AML-193 (cell line): Measurements from ENCODE around the gene PRR14.

Source experiments
- DNase-seq, 2 experiments: peaks; one replicate each; lab custom pipeline; 2025; lab: John Stamatoyannopoulos, UW

The PRR14 gene

DNA sequence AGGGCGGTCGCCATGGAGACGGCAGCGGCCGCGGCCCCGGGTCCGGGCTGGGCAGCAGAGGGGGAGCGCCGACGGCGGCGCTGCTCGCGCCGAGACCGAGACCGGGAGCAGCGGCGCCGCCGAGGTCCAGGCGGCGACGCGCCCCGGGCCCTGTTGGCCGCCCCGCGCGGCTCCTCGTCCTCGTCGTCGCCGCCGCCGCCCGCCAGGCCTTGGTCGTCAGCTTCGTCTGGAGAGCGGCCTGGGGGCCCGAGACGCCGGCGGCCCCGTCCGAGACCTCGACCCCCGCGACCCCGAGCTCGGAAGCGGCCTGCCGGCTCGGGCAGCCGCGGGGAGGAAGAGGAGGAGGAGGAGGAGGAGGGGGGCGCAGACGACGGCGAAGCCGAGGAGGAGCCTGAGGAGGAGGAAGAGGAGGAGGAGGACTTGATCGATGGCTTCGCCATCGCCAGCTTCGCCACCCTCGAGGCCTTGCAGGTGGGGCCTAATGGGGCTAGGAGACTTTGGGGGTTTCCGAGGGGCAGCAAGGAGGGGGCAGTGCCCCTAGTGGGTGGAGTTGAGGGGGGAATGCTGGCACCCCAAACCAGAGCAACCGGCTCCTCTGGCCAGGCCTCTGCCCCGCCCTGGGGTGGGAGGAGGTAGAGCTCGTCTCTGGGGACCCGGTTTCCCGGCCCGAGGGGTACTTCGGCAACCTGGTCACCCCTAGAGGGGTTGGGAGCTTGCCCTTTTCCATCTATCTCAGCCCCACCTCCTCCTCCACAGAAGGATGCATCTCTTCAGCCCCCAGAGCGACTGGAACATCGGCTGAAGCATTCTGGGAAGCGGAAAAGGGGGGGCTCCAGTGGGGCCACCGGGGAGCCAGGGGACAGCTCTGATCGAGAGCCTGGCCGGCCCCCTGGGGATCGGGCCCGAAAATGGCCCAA, 9.0 kb downstream of the PRR14 start:
- DNase-seq, result no peak

DNA sequence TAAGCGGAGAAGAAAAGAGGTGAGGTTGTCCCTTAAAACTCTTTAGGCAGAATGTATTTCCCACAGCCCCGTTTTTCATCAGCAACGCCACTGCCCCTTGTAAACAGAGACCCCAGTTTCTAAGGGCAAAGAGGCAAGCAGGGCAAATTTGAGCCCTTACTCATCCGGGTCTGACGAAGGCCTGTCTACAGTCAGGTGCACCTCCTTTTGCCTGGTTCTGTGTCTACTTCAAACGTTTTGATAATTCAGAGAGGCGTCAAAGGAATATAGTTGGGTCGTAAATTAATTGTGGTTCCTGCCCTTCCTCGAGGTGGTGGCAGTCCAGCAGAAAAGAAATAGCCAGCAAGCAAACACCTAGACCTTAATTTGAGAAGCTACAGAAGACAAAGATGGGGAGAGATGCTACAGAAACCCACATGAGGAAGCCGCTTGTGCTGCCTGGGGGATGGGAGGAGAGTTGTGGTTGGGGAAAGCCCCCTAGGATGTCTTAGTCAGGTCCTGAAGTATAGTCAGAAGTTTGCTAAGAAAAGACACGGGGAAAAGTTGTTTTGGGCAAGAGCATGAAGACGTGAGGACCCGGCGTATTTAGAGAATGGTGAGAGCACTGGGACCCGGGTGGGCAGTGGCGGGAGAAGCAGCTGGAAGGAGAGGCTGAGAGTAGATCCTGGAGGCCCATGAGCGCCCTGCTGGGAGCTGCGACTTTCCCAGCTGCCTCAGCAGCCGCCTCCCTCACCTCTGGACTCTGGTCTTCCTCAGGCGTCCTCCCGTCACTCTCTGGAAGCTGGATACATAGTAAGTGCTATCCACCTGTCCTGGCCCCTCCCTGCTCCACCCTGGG, 9.9 kb downstream of the PRR14 start:
- DNase-seq, result no peak

DNA sequence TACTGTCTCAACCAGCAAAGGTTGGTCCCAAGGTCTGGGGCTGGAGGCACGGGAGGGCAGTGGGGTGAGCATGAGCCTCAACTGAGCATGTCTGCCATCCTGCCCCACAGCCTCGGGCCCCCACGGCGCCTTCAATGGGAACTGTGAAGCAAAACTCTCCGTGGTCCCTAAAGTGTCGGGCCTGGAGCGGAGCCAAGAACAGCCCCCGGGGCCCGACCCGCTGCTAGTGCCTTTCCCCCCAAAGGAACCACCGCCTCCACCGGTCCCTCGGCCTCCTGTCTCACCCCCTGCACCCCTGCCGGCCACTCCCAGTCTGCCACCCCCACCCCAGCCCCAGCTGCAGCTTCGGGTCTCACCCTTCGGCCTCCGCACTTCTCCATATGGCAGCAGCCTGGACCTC, 11.7 kb downstream of the PRR14 start:
- DNase-seq, result no peak

DNA sequence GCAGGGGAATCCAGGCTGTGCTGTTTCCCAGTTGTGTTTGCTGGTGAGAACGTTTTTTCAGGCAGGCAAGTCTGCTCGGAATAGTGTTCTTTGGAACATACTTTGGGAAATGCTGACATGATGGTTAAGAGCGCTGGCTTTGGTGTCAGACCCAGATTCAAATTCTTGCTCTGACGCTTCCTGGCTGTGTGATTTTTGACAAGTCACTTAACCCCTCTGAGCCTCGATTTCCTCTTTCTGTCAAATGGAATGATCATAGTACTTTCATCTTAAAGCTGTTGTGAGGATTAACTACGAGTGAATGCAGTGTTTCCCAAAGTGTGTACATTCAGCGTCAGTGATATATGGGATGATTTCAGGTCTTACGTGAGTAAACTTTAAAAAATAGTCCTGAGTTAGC, 12.3 kb downstream of the PRR14 start:
- DNase-seq, result no peak

DNA sequence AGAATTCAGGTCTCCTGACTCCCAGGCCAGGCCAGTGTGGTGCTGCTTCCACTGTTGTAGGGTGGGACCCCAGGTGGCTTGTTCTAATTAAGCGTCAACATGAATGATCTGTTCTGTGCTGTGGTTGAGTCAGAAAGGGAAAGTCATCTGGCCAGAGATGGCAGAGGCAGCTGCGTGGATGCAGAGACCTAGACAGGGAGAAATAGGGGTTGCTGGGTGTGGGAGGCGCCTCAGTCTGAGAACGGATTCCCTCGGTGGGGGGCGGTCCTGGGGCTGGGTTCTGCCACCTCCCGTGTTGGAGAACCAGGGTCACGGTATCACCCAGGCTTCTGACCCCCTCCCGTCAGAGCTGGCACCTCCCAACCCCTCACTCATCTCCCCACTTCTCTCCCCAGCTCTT, 13.1 kb downstream of the PRR14 start:
- DNase-seq, result no peak

DNA sequence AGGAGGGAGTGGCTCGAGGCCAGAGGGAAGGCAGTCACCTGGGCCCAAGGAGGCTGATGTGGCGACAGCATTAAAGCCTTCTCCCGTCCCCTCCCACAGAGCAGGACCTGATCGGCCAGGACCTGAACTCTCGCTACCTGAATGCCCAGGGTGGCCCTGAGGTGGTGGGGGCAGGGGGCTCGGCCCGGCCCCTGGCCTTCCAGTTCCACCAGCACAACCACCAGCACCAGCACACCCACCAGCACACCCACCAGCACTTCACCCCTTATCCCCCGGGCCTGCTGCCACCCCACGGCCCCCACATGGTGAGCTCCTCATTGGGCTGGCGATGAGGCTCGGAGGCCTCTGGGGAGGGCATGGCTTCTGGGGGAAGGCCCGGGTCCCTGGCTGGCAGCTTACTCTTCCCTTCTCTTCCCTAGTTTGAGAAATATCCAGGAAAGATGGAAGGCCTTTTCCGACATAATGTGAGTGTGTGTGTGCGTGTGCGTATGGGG, 13.9 kb downstream of the PRR14 start:
- DNase-seq, result no peak

DNA sequence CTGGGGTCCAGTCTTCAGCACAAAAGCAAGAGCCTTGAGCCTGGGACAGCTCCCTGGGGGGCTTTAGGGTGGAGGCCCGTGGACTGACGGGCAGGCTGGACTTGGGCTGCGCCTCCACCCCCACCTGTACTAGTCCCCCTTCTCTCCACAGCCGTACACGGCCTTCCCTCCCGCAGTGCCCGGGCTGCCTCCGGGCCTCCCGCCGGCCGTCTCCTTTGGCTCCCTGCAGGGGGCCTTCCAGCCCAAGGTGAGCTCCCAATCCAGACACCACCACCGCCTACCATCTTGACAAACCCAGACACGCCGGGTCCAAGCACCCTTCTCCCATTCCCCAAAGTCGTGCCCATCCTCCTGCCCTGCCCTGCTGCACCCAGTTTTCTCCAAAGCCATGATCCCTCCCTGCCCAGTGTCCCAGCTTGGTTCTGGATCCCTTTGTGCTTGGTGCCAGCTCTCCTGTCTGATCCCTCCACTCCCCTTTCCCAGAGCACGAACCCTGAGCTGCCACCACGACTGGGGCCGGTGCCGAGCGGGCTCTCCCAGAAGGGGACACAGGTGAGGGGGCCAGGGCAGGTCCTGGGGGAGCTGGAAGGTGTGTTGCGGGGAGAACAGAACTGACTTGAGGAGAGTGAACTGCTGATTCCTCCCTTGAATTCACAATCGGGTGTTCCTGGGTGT, 14.5 kb downstream of the PRR14 start:
- DNase-seq, result no peak

DNA sequence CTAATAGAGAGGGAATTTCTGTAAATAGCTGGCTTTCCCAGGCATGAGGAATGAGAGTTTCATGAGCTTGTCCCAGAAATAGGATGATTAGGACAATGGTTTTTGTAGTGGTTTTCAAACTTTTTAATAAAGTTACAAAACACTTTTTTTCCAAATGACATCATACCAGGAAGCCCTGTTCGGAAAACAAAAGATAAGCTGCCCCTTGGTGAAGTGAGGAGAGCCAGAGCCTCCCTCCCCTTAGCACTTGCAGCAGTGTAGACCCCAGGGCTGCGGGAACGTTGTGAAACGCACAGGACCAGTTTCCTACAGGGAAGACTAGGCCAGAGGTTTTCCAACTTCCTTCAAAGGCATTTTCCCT, 15.1 kb downstream of the PRR14 start:
- DNase-seq, result no peak

DNA sequence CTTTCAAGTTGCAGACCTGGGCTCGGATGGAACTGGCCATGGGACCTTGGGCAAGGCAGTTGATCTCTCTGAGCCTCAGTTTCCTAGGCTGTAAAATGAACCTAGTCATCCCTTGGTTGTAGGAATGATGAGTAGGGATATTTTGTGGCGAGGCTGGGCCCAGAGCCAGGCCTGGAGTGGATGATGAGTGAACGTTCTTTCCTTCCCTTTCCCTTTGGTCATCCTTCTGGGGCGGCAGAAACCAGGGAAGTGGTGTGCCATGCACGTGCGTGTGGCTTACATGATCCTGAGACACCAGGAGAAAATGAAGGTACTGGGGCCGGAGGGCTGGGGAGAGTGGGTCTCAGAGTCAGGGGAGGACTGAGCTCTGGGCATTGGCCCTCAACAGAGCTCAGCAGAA, 15.9 kb downstream of the PRR14 start:
- DNase-seq, result no peak

DNA sequence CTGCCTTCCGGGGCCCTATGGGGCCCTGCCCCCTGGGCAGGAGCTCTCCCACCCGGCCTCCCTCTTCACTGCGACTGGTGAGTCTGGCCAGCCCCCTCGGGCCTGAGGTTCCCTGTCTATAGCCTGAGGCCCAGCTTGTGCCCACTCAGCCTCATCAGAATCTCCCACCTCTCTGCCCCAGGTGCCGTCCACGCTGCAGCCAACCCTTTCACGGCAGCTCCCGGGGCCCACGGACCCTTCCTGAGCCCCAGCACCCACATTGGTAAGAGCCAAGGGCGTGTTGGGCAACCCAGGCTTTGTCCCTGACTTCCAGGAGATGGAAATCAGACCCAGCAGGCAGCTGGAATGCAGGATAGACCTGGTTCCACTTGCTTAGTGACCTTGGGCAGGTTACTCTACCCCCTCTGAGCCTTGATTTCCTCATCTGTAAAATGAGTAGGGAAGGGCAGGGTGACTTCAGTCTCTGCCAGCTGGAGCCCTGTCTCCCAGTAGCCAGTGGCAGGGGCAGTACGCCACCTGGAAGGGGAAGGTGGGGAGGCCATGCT, 16.7 kb downstream of the PRR14 start:
- no peak for DNase-seq

DNA sequence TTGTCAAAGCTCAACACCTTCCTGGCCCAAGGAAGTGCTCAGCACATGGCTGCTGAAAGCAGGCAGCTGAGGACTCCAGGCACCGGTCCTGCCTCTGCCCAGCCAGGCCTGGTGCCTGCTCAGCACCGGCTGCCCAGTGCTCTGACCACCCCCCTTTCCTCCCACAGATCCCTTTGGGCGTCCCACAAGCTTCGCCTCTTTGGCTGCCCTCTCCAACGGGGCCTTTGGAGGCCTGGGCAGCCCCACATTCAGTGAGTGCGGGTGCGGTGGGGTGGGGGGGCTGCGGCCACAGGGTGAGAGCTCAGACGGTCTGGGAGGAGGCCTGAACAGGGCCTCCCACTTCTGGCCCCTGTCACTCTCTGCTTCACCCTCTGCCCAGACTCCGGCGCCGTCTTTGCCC, 17.6 kb downstream of the PRR14 start:
- DNase-seq, result no peak

DNA sequence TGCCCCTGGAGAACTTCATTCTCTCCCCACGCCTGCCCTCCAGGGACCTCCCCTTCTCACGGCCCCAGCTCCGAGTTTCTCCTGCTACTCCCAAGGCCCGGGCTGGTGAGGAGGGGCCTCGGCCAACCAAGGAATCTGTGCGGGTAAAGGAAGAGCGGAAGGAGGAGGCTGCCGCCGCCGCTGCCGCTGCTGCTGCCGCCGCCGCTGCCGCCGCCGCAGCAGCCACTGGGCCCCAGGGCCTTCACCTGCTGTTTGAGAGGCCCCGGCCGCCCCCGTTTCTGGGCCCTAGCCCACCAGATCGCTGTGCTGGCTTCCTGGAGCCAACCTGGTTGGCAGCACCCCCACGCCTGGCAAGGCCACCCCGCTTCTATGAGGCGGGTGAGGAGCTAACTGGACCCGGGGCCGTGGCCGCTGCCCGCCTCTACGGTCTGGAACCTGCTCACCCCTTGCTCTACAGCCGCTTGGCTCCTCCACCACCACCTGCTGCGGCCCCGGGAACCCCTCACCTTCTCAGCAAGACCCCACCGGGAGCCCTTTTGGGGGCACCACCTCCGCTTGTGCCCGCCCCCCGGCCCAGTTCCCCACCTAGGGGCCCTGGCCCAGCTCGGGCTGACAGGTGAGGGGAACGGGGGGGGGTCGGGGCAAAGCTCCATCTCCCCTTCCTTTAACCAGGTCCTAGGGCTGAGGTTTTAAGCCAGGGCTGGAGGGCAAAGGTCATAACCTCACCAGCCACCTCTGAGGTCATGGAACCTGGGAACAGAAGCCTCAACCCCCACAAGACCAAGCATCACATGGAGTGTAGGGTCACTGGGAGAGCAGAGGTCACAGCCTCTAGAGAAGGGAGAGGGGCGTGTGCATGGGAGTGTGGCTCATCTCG, 18.5 kb downstream of the PRR14 start:
- DNase-seq, result no peak

DNA sequence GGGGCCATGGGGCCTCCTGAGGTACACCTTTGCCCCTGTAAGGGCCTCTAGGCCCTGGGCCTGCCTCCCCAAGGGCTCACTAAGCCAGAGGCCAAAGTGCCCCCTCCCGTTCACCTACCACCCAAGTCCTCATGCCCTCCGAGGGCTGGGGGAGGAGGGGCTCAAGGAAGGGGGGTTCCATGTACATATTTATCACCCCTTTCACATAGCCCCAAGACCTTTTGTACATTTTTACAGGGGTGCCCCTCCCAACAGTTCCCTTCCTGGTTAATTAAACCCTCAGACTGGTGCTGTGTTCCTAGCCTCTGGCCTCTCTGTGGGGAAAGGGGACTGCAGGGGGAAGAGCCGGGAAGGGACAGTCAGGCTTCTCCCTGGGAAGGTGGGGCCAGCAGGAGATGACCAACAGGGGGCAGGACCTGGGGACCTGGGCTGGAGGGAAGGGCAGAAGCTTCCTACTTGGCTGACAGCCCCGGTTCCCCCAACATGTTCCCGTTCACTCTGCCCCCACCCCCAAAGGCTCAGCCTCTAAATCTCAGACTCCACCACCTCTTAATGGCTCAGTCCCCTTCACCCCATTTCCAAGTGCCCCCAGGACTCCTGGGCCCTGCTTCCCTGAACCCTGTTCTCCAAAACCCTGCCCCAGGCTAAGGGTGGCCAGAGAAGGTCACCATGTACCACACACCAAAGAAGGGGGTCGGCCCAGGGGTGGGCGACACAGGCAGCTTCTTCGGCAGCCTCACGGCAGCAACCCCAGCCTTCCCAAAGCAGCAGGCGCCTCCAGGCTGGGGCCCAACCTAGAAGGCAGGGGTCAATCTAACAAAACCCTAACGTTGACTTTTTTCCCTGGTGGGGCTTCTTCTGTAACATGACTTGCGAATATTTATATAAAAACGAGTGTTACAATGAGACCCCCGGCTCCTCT, 19.4 kb downstream of the PRR14 start:
- DNase-seq, result no peak

DNA sequence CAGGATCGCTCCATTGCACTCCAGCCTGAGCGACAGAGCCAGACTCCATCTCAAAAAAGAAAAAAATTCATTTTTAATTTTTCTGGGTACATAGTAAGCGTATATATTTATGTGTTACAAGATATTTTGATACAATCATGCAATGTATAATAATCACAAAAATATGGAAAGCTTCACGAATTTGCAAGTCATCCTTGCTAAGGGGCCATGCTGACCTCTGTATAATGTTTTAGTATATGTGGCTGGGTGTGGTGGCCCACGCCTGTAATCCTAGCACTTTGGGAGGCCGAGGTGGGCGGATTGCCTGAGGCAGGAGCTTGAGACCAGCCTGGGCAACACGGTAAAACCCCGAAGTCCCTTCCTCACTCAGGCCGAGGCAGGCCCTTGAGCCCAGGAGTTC, 24.4 kb downstream of the PRR14 start:
- DNase-seq, result no peak

DNA sequence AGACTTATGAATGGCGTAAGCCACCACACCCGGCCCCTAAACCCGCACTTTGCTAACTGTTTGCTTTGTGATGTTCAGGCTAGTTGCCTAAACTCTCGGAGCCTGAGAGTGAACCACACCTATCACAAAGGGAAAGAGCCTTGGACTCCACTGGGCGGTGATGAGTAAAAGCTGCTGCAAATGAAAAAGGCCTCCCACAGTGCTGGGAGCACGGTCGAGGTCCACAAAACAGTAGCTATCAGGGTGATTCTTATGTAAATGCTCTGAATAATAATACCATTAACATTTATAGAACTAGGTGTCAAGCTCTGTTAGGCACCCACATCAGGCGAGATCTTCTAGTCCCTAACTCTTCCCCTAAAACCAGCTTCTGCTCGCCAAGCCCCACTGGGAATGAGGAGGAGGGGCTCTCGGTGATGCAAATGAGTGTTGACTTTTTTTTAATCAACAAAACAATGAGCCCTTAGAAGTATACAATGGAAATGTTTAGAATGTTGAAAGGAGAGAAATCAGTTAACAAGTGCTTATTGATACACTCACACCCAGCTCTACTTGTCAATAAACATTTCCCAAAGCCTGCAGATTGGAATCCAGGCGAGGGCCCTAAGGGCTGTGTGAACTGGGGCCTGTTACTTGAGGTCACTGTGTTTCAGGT, 27.3 kb downstream of the PRR14 start:
- DNase-seq, result no peak

DNA sequence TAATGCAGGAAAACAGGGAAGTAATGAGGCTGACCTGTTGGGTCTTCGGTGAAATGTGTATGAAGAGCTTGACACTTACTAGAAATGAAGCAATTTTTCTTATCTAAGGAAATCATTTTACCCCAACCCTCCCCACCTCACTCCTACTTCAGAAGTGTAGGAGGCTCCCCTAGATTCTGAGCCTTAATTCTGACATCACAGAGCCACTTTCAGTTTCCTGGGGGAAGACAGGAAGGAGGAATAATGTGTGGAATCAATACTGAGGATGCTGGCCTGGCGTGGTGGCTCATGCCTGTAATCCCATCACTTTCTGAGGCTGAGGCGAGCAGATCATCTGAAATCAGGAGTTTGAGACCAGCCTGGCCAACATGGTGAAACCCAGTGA, 27.8 kb downstream of the PRR14 start:
- DNase-seq, result no peak

DNA sequence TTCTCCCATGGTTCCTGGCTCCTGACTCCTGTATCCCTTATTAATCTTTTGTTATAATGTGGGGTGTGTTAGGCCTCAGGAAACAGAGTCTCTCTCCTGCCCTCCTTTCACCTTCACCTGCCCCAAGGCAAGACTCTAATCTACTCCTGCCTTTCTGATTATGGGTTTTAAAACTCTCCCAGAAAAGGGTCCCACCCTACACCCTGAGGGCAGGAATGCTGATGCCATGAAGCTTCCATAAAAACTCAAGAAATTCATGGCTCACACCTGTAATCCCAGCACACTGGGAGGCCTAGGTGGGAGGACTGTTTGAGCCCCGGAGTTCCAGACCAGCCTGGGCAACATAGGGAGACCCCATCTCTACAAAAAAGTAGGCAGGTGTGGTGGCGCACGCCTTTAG, 29.6 kb downstream of the PRR14 start:
- DNase-seq, result no peak

DNA sequence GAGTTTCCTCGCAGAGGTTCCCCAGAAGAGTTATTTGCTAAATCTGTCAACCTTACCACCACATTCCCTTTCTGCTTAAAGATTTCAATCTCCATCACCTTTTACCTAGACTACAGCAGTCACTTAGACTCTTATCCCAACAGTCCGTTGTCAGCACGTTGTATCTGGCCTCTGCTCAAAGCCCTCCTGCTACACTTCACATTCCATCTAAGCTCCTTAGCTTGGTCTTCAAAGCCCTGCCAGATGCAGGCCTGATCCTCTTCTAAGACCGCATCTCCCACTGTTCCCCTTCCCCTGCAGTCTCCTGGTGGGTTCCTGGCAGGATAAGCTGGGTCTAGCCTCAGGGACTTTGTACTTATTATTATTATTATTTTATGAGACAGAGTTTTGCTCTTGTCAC, 37.9 kb downstream of the PRR14 start:
- no peak for DNase-seq

DNA sequence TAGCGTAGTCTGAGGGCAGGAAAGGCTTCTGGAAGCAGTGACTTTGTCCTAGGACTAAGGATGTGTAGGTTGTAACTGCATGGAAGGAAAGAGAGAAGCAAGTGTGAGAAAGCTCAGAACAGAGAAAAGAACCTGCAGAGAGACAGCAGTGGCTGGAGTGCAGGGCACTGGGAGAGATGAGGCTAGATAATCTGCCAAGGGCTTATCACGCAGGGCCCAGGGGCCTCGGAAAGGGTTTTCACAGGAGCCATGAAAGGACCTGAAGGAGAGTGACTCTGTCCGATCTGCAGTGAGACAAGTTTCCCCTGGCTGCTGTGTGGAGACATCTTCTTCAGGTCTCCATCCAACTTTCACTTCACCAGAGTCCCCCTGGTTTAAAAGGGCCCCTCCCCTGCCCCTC, 41.1 kb downstream of the PRR14 start:
- no peak for DNase-seq
